ENCODE results near the gene TMIGD1.

DNA sequence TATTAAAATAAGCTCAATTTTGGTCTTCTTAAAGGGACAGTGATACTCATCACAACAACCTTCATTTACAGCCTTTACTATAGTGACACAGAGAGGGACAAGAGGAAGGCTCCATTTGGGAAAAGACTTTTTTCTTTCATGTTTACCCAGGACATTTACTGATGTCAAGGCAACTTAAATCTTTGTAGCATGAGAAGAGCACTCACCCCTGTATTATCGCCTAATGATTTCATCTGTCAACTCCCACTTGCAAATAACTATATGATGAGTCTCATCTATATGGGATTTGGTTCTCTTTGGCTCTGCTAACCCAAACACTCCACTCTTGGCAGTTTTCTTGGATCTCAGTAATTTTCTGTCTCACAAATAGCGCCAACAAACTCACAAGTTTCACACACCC, 66.2 kb downstream of the TMIGD1 start:
- TF ChIP-seq POLR2A (IDR thresholded peaks at IDR 0.05) (no peak), CTCF (IDR thresholded peaks at IDR 0.05) (no peak)
